ENCODE results near the gene DENND1A.

The DENND1A gene

DNA sequence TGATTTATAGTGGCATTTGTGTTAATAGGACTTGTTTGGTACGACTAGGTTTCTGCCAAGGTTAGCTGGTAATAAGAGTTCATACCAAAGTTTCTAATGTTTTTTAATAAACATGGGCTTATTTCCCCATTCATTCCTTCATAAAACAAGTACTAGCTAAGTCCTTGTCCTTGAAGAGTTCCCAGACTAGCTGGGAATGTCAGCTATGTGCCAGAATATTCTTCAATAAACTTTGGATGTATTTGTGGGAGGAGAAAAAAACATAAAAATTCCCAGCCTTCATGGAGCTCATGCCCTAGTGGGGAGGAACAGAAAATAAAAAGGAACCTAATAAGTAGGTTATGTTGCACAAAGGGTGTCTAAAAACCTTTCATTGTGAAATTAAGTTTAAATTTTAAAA is 176.9 kb downstream of the DENND1A start:
- TF ChIP-seq, protein P1, sequence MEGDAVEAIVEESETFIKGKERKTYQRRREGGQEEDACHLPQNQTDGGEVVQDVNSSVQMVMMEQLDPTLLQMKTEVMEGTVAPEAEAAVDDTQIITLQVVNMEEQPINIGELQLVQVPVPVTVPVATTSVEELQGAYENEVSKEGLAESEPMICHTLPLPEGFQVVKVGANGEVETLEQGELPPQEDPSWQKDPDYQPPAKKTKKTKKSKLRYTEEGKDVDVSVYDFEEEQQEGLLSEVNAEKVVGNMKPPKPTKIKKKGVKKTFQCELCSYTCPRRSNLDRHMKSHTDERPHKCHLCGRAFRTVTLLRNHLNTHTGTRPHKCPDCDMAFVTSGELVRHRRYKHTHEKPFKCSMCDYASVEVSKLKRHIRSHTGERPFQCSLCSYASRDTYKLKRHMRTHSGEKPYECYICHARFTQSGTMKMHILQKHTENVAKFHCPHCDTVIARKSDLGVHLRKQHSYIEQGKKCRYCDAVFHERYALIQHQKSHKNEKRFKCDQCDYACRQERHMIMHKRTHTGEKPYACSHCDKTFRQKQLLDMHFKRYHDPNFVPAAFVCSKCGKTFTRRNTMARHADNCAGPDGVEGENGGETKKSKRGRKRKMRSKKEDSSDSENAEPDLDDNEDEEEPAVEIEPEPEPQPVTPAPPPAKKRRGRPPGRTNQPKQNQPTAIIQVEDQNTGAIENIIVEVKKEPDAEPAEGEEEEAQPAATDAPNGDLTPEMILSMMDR (IDR thresholded peaks at IDR 0.05; ENCODE audit: low read depth, low read length): no peak
- DNase-seq (ENCODE audit: low read depth in 2 of 2): no peak
- no peak overlapping the region for H3K4me3 ChIP-seq (replicated peaks in 1 of 2; ENCODE audit: low read depth in 2 of 2, low read length in 2 of 2)

DNA sequence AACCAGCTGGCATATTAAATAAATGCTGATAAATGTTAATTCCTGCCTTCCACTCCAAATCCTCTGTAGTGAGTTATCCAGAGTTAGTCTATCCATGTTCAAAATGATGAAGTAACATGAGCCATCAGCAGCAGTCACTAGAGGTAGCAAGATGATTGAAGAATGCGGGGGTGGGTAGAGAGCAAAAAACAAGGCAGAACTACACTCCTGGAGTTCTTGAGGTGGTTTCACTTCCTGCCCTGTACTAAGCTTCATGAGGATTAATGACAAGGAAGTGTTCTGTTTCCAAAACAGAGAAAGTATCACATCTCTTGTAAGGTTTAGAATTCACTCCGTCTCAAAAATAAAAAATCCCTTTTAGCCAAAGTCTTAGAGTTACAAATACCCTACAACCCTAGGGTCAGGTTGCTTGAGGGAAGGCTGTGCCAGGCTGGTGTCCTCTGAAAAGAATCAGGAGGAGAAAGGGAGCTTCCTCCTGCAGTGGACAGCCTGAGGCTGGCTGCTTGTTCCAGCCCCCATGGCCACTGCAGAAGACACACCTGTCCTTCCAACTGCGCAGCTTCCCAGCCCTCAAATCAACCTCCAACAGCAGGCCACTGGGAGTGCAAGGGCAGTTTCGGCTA is 180.2 kb downstream of the DENND1A start:
- TF ChIP-seq, protein P1 (IDR thresholded peaks at IDR 0.05; ENCODE audit: low read depth, low read length): no peak
- no peak overlapping the region for H3K4me3 ChIP-seq (replicated peaks in 1 of 2; ENCODE audit: low read depth in 2 of 2, low read length in 2 of 2)
- DNase-seq (ENCODE audit: low read depth in 2 of 2): no peak

DNA sequence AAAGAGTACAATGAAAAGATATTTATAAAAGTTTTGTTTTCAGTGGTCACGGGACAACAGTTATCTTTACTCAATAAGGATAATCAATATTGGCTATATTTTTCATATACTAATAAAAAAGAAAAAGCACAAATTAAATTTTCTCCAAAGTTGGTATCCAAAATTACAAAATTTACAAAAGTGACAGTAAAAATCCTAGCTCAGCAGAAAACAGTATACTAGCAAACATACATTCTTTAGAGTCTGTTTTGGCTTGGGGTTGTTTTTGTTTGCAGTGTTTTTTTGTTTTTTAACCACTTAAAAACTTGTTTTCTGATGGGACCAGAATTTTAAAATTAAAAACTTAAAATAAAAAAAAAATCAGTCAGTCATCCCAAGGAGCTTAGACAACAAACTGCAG is 183.2 kb downstream of the DENND1A start:
- H3K4me3 ChIP-seq (replicated peaks in 1 of 2; ENCODE audit: low read depth in 2 of 2, low read length in 2 of 2): no peak overlapping the region
- no peak for DNase-seq (ENCODE audit: low read depth in 2 of 2)
- TF ChIP-seq, protein P1 (IDR thresholded peaks at IDR 0.05; ENCODE audit: low read depth, low read length): no peak

DNA sequence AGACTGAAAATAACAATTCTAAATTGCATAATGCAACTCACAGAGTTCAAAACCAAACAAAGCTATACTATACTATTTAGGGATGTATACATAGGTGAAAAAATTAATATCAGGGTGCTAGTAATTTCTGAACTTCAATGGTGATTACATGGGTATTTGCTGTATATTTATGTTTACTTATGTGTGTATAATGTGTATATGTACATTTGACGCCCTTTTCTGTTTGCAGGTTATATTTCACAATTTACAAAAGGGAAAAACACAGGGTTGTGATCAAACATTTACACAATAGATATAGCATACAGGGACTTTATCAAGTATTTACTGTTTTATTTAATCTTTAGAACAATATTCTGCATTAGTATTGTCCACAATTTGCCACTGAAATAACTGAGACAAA is 184.0 kb downstream of the DENND1A start:
- no peak for DNase-seq (ENCODE audit: low read depth in 2 of 2)
- TF ChIP-seq, protein P1 (IDR thresholded peaks at IDR 0.05; ENCODE audit: low read depth, low read length): no peak

DNA sequence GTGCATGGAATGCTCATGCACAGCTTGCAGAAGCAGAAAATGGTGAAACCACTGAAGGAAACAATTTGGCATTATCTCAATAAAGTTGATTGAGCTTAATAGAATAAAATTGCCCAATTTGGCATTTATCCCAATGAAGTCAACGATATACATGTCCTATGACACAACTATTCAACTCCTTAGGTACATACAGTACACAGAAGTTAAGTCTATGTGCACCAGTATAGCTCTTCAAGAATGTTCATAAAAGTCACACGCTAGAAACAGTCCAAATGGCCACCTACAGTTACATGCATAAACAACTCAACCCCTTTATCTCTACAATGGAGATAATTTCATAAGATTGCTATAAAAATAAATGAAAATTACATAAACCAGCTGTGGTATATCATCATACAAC is 184.5 kb downstream of the DENND1A start:
- H3K4me3 ChIP-seq (replicated peaks in 1 of 2; ENCODE audit: low read depth in 2 of 2, low read length in 2 of 2): no peak overlapping the region
- no peak for DNase-seq (ENCODE audit: low read depth in 2 of 2)
- TF ChIP-seq, protein P1 (IDR thresholded peaks at IDR 0.05; ENCODE audit: low read depth, low read length): no peak

More for the DNA sequence above, 184.0 kb downstream of the DENND1A start:
- no peak overlapping the region for H3K4me3 ChIP-seq (replicated peaks in 1 of 2; ENCODE audit: low read depth in 2 of 2, low read length in 2 of 2)

DNA sequence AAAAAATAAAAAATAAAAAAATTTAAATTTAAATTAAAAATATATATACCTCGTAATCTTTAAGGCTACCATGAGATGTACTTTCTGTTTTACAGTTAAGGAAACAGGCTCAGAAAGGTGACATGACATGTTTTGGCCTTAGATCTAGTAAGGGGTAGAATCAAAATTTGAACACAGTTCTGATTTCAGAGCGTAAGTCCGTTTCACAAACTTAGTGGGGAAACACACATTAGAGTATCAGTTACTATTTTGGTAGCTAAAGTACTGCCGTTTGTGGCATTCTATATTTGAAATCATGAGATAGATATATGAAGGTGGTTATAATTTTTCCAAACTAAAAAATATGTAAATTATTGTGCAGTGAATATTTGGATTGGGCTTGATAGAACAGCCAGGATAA is 186.2 kb downstream of the DENND1A start:
- TF ChIP-seq, protein P1 (IDR thresholded peaks at IDR 0.05; ENCODE audit: low read depth, low read length): no peak
- no peak overlapping the region for H3K4me3 ChIP-seq (replicated peaks in 1 of 2; ENCODE audit: low read depth in 2 of 2, low read length in 2 of 2)

More for the DNA sequence above, 186.2 kb downstream of the DENND1A start:
- no peak for DNase-seq (ENCODE audit: low read depth in 2 of 2)
